OCI-M1 (cell line): ENCODE measurements around the gene TEX2.

ENCODE experiments used
- DNase-seq: peaks from one replicate; lab custom pipeline; 2025; lab: John Stamatoyannopoulos, UW

TEX2 gene

GRCh38 chr17:64113006-64113405 is 150.1 kb downstream of the TEX2 start:
- DNase-seq = no peak

GRCh38 chr17:64111831-64112230 is 151.2 kb downstream of the TEX2 start:
- DNase-seq = no peak

GRCh38 chr17:64110379-64111152 is 152.5 kb downstream of the TEX2 start:
- peak; percentile 62 for DNase-seq

- DNase-seq = no peak
Measured at GRCh38 chr17:64109400-64109799, 153.7 kb downstream of the TEX2 start.

GRCh38 chr17:64107500-64108236 is 155.4 kb downstream of the TEX2 start:
- peak; percentile 7 for DNase-seq

GRCh38 chr17:64106918-64107317 is 156.1 kb downstream of the TEX2 start:
- DNase-seq = no peak

GRCh38 chr17:64103391-64104364 is 159.4 kb downstream of the TEX2 start:
- DNase-seq = peak; percentile 17

GRCh38 chr17:64102627-64103390 is 160.3 kb downstream of the TEX2 start:
- no peak for DNase-seq

GRCh38 chr17:64099543-64099942 is 163.5 kb downstream of the TEX2 start:
- no peak for DNase-seq
